Suprapubic skin (tissue), 4 donors: ENCODE results near the gene FAM20B. TPM values are rescaled to one million over a fixed set of nuclear protein-coding genes. Genes with fewer than 3 reads are reported as not detected.

ENCODE experiments used
- DNase-seq, 2 donors: peaks; one replicate each; pipeline ENCODE4 v3.0.0-alpha.2; 2019; ENCODE audit warnings: low spot score in 2 of 2
- H3K27ac ChIP-seq: fragments of 200-600 bp; sonication (generic); one replicate; pipeline ENCODE4 v1.5.1; 2019
- H3K27me3 ChIP-seq: fragments of 200-600 bp; sonication (generic); one replicate; pipeline ENCODE4 v1.5.1; 2019
- H3K36me3 ChIP-seq: fragments of 200-600 bp; sonication (generic); one replicate; pipeline ENCODE4 v1.5.1; 2019
- H3K4me1 ChIP-seq: fragments of 200-600 bp; sonication (generic); one replicate; pipeline ENCODE4 v1.5.1; 2019
- H3K4me3 ChIP-seq: fragments of 200-600 bp; sonication (generic); one replicate; pipeline ENCODE4 v1.5.1; 2019; ENCODE audit warnings: mild to moderate bottlenecking
- H3K9me3 ChIP-seq: fragments of 200-600 bp; sonication (generic); one replicate; pipeline ENCODE4 v1.5.1; 2019
- EP300 ChIP-seq: sonication (generic); formaldehyde crosslinking; IDR thresholded peaks from one replicate; pipeline ENCODE4 v1.6.1; 2017; ENCODE audit warnings: antibody characterized with exemption
- POLR2A ChIP-seq, 2 donors: fragments of 450-650 bp; IDR thresholded peaks; one replicate each; pipeline ENCODE4 v1.6.1; 2017; ENCODE audit warnings: antibody characterized with exemption in 2 of 2, mild to moderate bottlenecking in 2 of 2, moderate library complexity in 2 of 2
- POLR2AphosphoS5 ChIP-seq, 3 donors: sonication (generic); formaldehyde crosslinking; IDR thresholded peaks; one replicate each; pipeline ENCODE4 v1.6.1; 2017; ENCODE audit warnings: antibody characterized with exemption in 3 of 3
- WGBS: methylation state at CpG from one replicate; pipeline ENCODE4 v1.1.5; 2018; 5-methylcytosine and 5-hydroxymethylcytosine counted together
- total RNA-seq, 4 donors: library from RNA; depleted of rRNA; stranded (reverse); fragments of >200 nt; gene quantifications; one replicate each; pipeline ENCODE4 v1.1.0, GENCODE V29; 2016
- TF ChIP-seq, protein P1 (sequence below), 2 donors: fragments of 200-600 bp in 1 of 2; fragments of 450-650 bp in 1 of 2; sonication (generic) in 1 of 2; IDR thresholded peaks; one replicate each; pipeline ENCODE4 v1.5.1; 2016 to 2019; ENCODE audit warnings: antibody characterized with exemption in 2 of 2, mild to moderate bottlenecking in 1 of 2, moderate library complexity in 1 of 2

FAM20B gene
- total RNA-seq, 4 donors from 2014 or later, result 18.1 to 30.6 (median 21.7) TPM

DNA sequence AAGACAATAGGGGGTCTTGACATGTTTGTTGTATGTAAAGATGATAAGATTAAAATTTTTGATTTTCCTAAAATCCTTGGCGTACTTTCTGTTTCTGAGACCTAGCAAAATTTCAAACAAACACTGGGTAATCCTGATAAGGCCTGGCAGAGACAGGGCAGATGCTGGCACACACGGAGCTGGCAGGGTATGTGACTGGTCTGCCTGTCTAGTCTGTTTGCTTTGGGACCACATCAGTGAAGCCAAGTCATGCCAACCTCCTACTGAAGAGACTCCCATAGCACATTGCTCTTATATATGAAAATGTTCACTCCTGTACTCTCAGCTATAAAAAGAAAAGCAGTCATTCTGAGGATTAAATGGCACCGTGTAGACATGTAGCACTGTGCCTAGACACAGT, 70.2 kb downstream of the FAM20B start:
- peaks cover 18% of the 10 kb centered on the region for H3K4me1 ChIP-seq
- TF ChIP-seq EP300 (no peak), POLR2A (IDR thresholded peaks at IDR 0.05) (no peak), POLR2AphosphoS5 (IDR thresholded peaks at IDR 0.05) (no peak)
- TF ChIP-seq, protein P1, sequence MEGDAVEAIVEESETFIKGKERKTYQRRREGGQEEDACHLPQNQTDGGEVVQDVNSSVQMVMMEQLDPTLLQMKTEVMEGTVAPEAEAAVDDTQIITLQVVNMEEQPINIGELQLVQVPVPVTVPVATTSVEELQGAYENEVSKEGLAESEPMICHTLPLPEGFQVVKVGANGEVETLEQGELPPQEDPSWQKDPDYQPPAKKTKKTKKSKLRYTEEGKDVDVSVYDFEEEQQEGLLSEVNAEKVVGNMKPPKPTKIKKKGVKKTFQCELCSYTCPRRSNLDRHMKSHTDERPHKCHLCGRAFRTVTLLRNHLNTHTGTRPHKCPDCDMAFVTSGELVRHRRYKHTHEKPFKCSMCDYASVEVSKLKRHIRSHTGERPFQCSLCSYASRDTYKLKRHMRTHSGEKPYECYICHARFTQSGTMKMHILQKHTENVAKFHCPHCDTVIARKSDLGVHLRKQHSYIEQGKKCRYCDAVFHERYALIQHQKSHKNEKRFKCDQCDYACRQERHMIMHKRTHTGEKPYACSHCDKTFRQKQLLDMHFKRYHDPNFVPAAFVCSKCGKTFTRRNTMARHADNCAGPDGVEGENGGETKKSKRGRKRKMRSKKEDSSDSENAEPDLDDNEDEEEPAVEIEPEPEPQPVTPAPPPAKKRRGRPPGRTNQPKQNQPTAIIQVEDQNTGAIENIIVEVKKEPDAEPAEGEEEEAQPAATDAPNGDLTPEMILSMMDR (IDR thresholded peaks at IDR 0.05), result no peak
- H3K27me3 ChIP-seq, result no peaks in the 10 kb centered on the region
- H3K36me3 ChIP-seq, result peaks cover 70% of the 10 kb centered on the region
- DNase-seq, result no peak
- 87% methylated on average over 3 of the region's 3 CpGs for WGBS
- H3K27ac ChIP-seq, result no peak overlapping the region
- no peaks in the 10 kb centered on the region for H3K9me3 ChIP-seq
- H3K4me3 ChIP-seq, result no peak overlapping the region

DNA sequence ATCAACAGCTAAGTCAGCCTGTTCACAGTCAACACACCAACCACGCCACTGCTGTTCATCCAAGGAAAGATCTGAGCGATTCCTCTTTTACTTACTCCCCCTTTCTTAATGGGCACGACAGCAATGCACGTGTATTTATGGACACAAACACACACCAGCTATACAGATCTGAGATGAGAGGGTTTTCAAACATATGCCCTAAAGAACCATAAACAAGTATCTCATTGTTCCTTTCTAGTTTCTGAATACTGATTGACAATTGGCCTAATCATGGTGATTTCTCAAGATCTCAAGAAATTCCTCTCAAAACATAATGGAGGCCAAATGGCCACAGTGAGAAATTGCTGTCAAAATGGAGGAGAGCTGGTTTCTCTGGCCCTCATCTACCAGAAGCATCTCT, 74.2 kb downstream of the FAM20B start:
- Histone ChIP-seq H3K4me3 (no peak overlapping the region), H3K27ac (no peak overlapping the region), H3K9me3 (no peaks in the 10 kb centered on the region), H3K4me1 (peaks cover 4% of the 10 kb centered on the region), H3K27me3 (no peaks in the 10 kb centered on the region), H3K36me3 (peaks cover 36% of the 10 kb centered on the region)
- WGBS, result 86% methylated on average over 4 of the region's 4 CpGs
- DNase-seq, result no peak
- TF ChIP-seq POLR2A (IDR thresholded peaks at IDR 0.05) (no peak), EP300 (no peak), POLR2AphosphoS5 (IDR thresholded peaks at IDR 0.05) (no peak)
- TF ChIP-seq, protein P1 (IDR thresholded peaks at IDR 0.05), result no peak

DNA sequence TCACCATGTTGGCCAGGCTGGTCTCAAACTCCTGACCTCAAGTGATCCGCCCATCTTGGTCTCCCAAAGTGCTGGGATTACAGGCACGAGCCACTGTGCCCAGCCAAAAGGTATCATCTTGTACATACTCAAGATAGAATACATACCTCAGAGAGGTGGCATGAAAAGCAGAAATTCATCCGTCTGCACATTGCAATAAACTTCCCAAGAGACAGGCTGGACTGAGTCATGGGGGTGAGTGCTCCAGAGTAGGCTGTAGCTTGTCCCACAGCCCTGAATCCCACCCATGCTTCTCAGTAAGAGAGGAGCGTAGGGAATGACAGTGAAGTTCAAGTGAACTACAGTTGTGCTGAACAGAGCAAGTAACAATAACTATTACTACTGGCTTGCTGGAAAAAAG, 75.9 kb downstream of the FAM20B start:
- H3K27me3 ChIP-seq, result no peaks in the 10 kb centered on the region
- TF ChIP-seq POLR2AphosphoS5 (IDR thresholded peaks at IDR 0.05) (no peak), POLR2A (IDR thresholded peaks at IDR 0.05) (no peak), EP300 (no peak)
- TF ChIP-seq, protein P1 (IDR thresholded peaks at IDR 0.05), result no peak
- 90% methylated on average over 4 of the region's 4 CpGs for WGBS
- no peaks in the 10 kb centered on the region for H3K4me1 ChIP-seq
- H3K27ac ChIP-seq, result no peak overlapping the region
- H3K9me3 ChIP-seq, result no peaks in the 10 kb centered on the region
- no peak overlapping the region for H3K4me3 ChIP-seq
- no peak for DNase-seq
- H3K36me3 ChIP-seq, result peaks cover 20% of the 10 kb centered on the region

GRCh38 chr1:179103999-179104398, 78.3 kb downstream of the FAM20B start:
- DNase-seq, result no peak
- WGBS, result 86% methylated on average over 1 of the region's 1 CpG
- no peaks in the 10 kb centered on the region for H3K4me1 ChIP-seq
- TF ChIP-seq POLR2AphosphoS5 (IDR thresholded peaks at IDR 0.05), result no peak
- TF ChIP-seq POLR2A (IDR thresholded peaks at IDR 0.05), result no peak
- TF ChIP-seq EP300, result no peak
- TF ChIP-seq, protein P1 (IDR thresholded peaks at IDR 0.05), result no peak
- peaks cover 21% of the 10 kb centered on the region for H3K36me3 ChIP-seq
- H3K27ac ChIP-seq, result no peak overlapping the region
- no peak overlapping the region for H3K4me3 ChIP-seq
- H3K9me3 ChIP-seq, result no peaks in the 10 kb centered on the region
- no peaks in the 10 kb centered on the region for H3K27me3 ChIP-seq

GRCh38 chr1:179104611-179105250, 79.0 kb downstream of the FAM20B start:
- no peak overlapping the region for H3K4me3 ChIP-seq
- H3K4me1 ChIP-seq, result no peaks in the 10 kb centered on the region
- TF ChIP-seq POLR2AphosphoS5 (IDR thresholded peaks at IDR 0.05) (no peak), EP300 (no peak), POLR2A (IDR thresholded peaks at IDR 0.05) (no peak)
- TF ChIP-seq, protein P1 (IDR thresholded peaks at IDR 0.05), result no peak
- WGBS, result 95% methylated on average over 3 of the region's 3 CpGs
- no peak for DNase-seq
- H3K27ac ChIP-seq, result no peak overlapping the region
- H3K27me3 ChIP-seq, result no peaks in the 10 kb centered on the region
- peaks cover 28% of the 10 kb centered on the region for H3K36me3 ChIP-seq
- H3K9me3 ChIP-seq, result no peaks in the 10 kb centered on the region
